Activated naive CD4-positive, alpha-beta T cell treated with anti-CD3 and anti-CD28 coated beads, Interleukin-2, amount 10 ng/mL, durations not matched to agents 7 days and 5 days (primary cell): Measurements from ENCODE around the gene FARP2.
"Not testable (repeated sequence)": the region's sequence is repeated elsewhere in the genome, so short reads cannot be mapped to it uniquely, and the experiment has no call there.

Experiments used
- CTCF ChIA-PET: fragments of 350-600 bp; sonication (Branson Sonifier 250); formaldehyde crosslinking; loops from one replicate; lab custom pipeline; 2021; ENCODE audit warnings: antibody characterized with exemption; lab: Charles Lee
- DNase-seq: peaks from one replicate; pipeline ENCODE4 v3.0.0-alpha.2; 2020
- H3K27ac Mint-ChIP-seq: one replicate; pipeline ENCODE4 v1.8.0; 2021; ENCODE audit warnings: mild to moderate bottlenecking, moderate library complexity, mixed read lengths
- H3K27me3 Mint-ChIP-seq: one replicate; pipeline ENCODE4 v1.8.0; 2021; ENCODE audit warnings: mild to moderate bottlenecking, mixed read lengths
- H3K36me3 Mint-ChIP-seq: one replicate; pipeline ENCODE4 v1.8.0; 2021; ENCODE audit warnings: mixed read lengths
- H3K4me1 Mint-ChIP-seq: one replicate; pipeline ENCODE4 v1.8.0; 2021; ENCODE audit warnings: mixed read lengths
- H3K4me3 Mint-ChIP-seq: one replicate; pipeline ENCODE4 v1.8.0; 2021; ENCODE audit warnings: mild to moderate bottlenecking, moderate library complexity, mixed read lengths
- H3K9me3 Mint-ChIP-seq: one replicate; pipeline ENCODE4 v1.8.0; 2021; ENCODE audit warnings: mixed read lengths

The FARP2 gene

DNA sequence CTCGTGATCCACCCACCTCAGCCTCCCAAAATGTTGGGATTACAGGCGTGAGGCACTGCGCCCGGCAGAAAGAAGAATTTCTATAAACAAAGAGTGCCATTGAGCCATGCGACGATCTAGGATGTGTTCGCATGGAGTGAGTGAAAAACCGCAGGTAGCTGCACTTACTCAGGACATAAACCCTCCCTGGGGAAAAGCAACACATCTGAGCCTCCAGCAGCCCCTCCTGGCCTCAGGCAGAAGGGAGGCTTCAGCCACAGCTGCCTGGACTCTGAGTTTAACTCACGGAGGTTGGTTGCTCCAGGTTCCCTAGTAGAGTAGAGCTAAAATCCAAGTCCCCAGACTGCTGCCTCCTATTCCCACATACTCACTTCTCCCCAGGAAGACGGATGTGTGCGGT, 163.6 kb downstream of the FARP2 start:
- DNase-seq = no peak
- Mint-ChIP-seq H3K4me3 (no peak overlapping the region), H3K36me3 (peaks cover 3% of the 10 kb centered on the region), H3K4me1 (peaks cover 30% of the 10 kb centered on the region), H3K9me3 (peaks cover 8% of the 10 kb centered on the region), H3K27me3 (peaks cover 15% of the 10 kb centered on the region), H3K27ac (no peak overlapping the region)
- CTCF ChIA-PET = no interaction called here

DNA sequence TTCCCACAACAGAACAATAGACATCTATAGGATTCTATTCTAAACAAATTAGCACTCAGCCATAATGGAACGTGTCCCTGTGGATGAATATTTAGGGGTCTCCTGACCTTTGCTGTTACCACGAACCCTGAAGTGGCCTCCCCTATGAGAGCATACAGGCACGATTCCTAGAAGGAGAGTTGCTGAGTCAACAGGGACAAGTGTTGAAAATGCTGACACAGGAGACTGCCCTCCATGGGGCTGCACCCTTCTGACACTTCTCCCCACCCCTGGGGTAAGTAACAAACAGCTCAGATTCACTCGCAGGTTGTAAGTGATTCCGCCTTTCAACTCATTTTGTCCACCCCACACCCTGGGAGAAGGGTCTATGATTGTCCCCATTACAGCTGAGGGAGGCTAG, 166.4 kb downstream of the FARP2 start:
- no peak overlapping the region for H3K27ac Mint-ChIP-seq
- H3K4me1 Mint-ChIP-seq = peaks cover 6% of the 10 kb centered on the region
- CTCF ChIA-PET = interaction anchor here (0.9 kb wide), 1 partner anchor 129 kb away, joined by 4 read pairs; no protein-coding TSS in a partner anchor
- peaks cover 1% of the 10 kb centered on the region for H3K36me3 Mint-ChIP-seq
- H3K27me3 Mint-ChIP-seq = peaks cover 13% of the 10 kb centered on the region
- no peak overlapping the region for H3K4me3 Mint-ChIP-seq
- no peak for DNase-seq
- peaks cover 5% of the 10 kb centered on the region for H3K9me3 Mint-ChIP-seq

DNA sequence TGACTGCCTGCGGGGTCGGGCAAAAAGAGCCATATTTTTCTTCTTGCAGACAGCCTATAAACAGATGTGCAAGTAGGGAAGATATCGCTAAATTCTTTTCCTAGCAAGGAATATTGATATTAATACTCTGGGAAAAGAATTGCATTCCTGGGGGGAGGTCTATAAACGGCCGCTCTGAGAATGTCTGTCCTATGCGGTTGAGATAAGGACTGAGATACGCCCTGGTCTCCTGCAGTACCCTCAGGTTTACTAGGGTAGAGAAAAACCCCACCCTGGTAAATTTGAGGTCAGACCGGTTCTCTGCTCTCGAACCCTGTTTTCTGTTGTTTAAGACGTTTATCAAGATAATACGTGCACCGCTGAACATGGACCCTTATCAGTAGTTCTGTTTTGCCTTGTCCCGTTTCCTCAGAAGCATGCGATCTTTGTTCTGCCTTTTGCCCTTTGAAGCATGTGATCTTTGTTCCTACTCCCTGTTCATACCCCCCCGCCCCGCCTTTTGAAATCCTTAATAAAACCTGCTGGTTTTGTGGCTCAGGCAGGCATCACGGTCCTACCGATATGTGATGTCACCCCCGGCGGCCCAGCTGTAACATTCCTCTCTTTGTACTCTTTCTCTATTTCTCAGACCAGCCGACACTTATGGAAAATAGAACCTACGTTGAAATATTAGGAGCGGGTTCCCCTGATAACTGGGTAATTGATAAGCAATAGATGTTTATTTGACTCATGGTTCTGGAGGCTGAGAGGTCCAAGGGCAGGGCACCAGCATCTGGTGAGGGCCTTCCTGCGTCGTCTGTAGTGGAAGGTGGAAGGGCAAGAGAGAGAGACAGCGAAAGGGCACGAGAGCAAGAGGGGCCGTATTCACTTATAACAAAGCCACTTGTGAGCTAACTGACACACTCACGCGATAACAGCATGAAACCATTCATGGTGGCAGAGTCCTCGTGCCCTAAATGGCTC, 170.0 kb downstream of the FARP2 start:
- H3K4me3 Mint-ChIP-seq, H3K4me1 Mint-ChIP-seq, H3K27me3 Mint-ChIP-seq, H3K27ac Mint-ChIP-seq, H3K9me3 Mint-ChIP-seq, DNase-seq, H3K36me3 Mint-ChIP-seq, CTCF ChIA-PET: not testable (repeated sequence)

DNA sequence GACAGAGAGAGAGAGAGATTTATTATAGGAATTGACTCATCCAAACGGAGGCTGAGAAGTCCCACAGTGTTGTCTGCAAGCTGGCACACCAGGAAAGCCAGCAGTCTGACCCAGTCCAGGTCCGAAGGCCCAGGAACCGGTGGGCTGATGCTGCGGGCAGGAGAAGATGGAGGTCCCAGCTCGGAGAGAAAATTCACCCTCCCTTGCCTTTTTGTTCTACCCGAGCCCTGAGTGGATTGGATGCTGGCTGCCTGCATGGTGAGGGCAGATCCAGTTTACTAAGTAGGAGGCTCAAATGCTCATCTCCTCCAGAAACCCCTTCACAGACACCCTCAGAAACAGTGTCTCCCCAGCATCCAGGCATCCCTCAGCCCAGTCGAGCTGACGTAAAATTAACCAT, 174.5 kb downstream of the FARP2 start:
- Mint-ChIP-seq H3K4me3 (no peak overlapping the region), H3K27me3 (peaks cover 28% of the 10 kb centered on the region), H3K27ac (no peak overlapping the region), H3K36me3 (no peaks in the 10 kb centered on the region), H3K4me1 (no peaks in the 10 kb centered on the region), H3K9me3 (peaks cover 4% of the 10 kb centered on the region)
- DNase-seq = no peak
- CTCF ChIA-PET = no interaction called here

DNA sequence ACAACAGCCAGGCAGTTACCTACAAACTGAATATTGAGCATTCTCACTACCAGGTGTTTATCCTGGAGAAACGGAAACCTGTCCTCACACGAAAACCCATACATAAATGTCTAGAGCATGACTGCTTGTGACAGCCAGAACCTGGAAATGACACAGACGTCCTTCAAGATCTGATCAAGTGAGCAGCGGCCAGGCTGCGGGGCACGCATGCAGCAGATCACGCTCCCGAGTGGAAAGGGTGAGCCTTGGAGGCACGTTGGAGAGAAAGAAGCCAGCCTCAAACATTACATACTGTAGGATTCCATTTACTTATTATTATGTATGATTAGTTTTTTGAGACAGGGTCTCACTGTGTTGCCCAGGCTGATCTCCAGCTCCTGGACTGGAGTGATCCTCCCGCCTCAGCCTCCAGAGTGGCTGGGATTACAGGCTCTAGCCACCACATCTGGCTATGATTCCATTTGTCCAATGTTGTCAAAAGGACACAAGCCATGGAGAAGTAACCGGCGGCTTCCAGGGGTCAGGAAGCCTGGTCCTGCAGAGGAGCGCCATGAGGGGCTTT, 175.2 kb downstream of the FARP2 start:
- Mint-ChIP-seq H3K27ac (no peak overlapping the region), H3K36me3 (no peaks in the 10 kb centered on the region), H3K4me1 (no peaks in the 10 kb centered on the region), H3K27me3 (peaks cover 35% of the 10 kb centered on the region), H3K4me3 (no peak overlapping the region), H3K9me3 (peaks cover under 1% of the 10 kb centered on the region)
- CTCF ChIA-PET = no interaction called here
- DNase-seq = no peak

DNA sequence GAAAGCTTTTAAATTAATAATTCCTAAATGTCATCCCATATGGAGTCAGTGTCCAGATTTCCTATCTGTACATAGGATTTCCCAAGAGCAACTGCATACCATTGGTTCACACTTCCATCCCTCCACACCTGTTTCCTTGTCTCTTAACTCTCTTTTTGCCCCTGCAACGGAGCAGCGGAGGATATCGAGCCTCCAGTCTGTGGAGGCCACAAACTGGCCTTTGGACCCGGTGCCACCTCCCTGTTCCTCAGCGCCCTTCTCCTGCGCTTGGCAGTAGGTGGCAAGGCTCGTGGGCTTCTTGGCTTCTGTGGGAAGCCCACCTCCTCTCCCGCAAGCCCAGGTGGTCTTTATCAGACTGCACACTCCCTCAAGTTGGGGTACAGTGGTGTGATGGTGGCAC, 176.1 kb downstream of the FARP2 start:
- H3K27me3 Mint-ChIP-seq = peaks cover 35% of the 10 kb centered on the region
- CTCF ChIA-PET = interaction anchor here (0.8 kb wide), 1 partner anchor 454 kb away, joined by 3 read pairs; no protein-coding TSS in a partner anchor
- no peak overlapping the region for H3K27ac Mint-ChIP-seq

DNA sequence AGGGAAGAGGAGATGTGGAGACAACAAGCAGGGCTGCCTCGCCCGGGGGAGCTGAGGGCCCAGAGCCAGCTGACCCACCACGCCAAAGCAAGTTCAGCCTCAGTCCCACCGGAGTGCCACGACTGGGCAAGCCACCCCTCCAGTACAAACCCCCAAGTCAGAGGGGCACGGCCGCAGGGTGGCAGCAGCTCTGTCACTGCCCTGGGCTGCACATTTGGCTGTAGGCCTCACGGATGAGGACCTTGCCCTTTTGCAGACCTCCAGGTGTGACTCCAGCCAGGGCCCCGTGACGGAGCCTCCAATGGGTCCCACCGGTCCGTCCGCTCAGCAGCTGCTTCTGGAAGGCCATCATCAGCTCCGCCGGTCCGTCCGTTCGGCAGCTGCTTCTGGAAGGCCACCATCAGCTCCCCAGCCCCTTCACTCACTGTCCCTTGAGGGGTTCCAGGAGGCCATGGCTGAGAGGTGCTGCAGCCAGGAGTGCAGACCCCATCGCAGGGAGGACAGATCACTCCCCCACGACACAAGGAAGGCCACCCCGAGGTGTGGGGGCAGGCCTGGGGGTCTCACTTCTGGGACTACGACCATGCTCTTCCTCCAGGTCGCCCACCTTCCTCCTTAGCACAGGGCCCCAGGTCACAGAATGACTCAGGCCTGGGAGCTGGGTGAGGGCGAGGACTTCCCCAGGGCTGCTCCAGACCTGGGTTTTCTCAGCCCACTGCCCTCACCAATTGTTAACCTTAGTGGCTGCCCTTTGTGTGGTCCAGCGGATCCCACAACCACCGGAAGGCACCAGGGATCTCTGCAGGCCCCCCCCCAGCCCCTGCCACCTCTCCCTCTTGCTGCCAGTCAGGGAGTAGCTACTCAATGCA, 176.9 kb downstream of the FARP2 start:
- Mint-ChIP-seq H3K4me3 (no peak overlapping the region), H3K27me3 (peaks cover 35% of the 10 kb centered on the region), H3K36me3 (no peaks in the 10 kb centered on the region), H3K27ac (no peak overlapping the region), H3K4me1 (no peaks in the 10 kb centered on the region), H3K9me3 (no peaks in the 10 kb centered on the region)
- no peak for DNase-seq
- CTCF ChIA-PET = interaction anchor here (0.8 kb wide), 1 partner anchor 455 kb away, joined by 3 read pairs; no protein-coding TSS in a partner anchor

More for the DNA sequence above, 176.1 kb downstream of the FARP2 start:
- H3K4me3 Mint-ChIP-seq = no peak overlapping the region
- no peaks in the 10 kb centered on the region for H3K4me1 Mint-ChIP-seq
- H3K36me3 Mint-ChIP-seq = no peaks in the 10 kb centered on the region
- H3K9me3 Mint-ChIP-seq = no peaks in the 10 kb centered on the region
- no peak for DNase-seq

DNA sequence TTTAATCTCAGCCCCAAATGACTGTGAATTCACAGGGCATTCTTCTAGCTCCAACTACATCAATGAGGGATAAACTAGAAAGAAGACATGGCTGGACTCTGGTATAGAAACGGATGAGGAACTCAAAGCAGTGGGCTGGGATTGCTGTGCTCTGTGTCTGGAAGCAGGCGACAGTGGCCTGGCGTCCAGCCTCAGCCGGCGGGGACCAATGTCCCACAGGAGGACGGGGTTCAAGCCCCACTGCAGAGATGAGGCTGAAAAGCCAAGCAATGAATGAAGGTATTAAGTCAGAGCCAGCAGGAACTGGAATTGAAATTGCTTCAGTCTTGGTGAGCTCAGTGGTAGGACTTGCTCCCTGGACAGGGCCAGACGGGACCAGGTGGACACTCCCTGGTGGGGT, 178.2 kb downstream of the FARP2 start:
- Mint-ChIP-seq H3K9me3 (no peaks in the 10 kb centered on the region), H3K36me3 (no peaks in the 10 kb centered on the region), H3K4me3 (no peak overlapping the region), H3K4me1 (no peaks in the 10 kb centered on the region), H3K27ac (no peak overlapping the region), H3K27me3 (peaks cover 45% of the 10 kb centered on the region)
- CTCF ChIA-PET = no interaction called here
- DNase-seq = no peak

DNA sequence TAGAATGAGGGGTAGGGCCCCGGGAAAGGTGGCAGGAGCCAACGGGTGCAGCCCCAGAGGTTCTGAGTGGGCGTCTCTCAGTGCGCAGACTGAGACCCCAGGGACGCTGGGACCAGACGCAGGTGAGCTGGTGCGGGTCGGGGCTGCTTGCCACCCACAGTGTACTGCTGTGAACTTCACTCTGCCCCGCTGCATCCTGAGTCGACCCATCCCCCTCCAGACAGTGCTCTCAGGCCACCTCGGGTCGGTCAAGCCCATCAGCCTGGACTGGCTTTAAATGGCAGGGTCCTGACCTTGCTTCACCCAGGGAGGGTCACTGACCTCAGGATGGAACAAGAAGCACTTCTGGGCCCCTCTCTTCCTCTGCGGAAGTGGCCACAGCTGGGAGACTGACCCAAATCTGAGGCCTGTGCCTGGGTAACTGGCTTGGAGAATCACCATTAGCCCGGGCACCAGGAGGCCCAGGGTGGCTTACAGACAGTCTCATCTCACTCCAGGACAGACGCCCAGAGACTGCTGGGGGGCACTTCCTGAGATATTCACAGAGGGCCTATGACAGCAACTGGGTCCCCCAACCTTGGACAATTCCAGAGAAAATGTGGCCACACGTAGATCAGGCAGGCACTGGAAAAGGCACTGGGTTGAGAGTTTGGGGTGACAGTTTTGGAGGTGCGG, 178.8 kb downstream of the FARP2 start:
- no peak overlapping the region for H3K4me3 Mint-ChIP-seq
- CTCF ChIA-PET = no interaction called here
- H3K9me3 Mint-ChIP-seq = no peaks in the 10 kb centered on the region
- H3K36me3 Mint-ChIP-seq = no peaks in the 10 kb centered on the region
- no peak for DNase-seq
- H3K27ac Mint-ChIP-seq = no peak overlapping the region
- H3K4me1 Mint-ChIP-seq = no peaks in the 10 kb centered on the region
- H3K27me3 Mint-ChIP-seq = peaks cover 51% of the 10 kb centered on the region

DNA sequence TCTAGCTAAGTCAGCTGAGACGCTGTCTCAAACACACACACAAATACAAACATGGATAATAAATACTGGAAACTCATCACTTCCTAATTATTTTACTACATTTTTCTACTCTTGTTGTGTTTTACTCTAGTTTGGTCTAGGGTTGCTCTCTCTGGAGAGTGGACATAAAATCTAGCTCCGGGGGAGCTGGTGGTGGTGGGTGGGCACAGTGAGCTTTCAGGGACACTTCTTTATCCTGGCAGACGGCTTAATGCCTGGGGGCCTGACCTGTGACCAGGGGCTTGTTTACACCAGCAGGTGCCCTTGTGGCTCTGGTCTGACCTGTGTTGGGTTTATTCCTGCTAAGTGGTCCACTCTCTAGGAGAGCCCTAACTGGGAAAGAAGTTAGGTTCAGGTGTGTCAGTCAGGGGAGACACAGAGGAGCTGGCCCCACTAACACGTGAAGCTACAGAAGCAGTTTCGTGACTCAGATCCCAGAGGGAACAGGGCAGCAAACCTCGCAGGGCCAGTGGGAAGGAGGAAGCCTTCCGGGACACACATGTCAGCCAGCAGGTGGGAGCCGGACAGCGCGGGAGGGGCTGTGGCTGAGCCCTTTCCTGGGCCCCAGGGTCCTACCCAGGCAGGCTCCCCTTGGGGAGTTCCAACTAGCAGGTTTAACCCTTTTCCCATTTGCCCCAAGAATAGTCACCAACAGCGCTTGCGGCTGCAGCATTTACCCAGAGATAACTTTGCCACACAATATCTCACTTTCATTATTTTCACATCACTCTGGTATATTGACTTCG, 180.0 kb downstream of the FARP2 start:
- Mint-ChIP-seq H3K36me3 (no peaks in the 10 kb centered on the region), H3K4me3 (no peak overlapping the region), H3K9me3 (no peaks in the 10 kb centered on the region), H3K27ac (no peak overlapping the region), H3K4me1 (peaks cover 3% of the 10 kb centered on the region), H3K27me3 (peaks cover 55% of the 10 kb centered on the region)
- no peak for DNase-seq
- CTCF ChIA-PET = no interaction called here

DNA sequence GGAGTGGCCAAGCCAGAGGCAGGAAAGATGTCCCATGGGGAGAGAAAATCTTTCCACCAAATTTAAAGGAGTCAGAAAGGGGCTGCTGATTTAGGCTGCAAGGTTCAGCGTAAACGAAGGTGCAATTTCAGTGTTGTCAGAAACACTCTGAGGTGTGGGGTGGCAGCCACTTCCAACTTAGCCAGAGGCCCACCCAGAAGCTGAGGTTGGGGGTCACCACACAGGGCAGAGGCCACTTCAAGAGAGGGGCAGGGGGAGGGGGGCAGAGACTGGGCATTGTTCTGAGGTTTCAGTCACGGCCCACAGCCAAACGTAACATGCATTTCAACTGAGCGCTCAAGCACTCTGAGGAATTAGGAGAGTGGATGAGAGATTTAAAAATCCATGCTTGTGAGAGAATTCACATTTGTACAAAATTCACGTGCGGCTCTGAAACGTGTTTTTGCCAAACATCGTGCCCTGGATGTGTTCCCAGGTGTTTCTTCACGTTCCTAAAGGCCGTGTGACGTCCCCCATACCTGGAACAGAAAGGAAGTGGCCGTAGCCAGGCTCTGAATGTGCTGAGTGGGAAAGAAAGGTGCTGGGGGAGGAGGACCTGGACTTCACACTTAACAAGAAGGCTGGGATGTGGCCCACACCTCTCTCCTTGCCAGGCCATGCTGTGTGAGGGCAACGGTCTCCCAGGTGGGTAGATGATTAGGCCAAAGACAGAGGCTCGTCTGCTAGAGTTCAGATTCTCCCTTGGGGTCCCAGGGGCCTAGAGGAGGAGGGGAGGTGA, 182.9 kb downstream of the FARP2 start:
- no peak for DNase-seq
- no peak overlapping the region for H3K4me3 Mint-ChIP-seq

DNA sequence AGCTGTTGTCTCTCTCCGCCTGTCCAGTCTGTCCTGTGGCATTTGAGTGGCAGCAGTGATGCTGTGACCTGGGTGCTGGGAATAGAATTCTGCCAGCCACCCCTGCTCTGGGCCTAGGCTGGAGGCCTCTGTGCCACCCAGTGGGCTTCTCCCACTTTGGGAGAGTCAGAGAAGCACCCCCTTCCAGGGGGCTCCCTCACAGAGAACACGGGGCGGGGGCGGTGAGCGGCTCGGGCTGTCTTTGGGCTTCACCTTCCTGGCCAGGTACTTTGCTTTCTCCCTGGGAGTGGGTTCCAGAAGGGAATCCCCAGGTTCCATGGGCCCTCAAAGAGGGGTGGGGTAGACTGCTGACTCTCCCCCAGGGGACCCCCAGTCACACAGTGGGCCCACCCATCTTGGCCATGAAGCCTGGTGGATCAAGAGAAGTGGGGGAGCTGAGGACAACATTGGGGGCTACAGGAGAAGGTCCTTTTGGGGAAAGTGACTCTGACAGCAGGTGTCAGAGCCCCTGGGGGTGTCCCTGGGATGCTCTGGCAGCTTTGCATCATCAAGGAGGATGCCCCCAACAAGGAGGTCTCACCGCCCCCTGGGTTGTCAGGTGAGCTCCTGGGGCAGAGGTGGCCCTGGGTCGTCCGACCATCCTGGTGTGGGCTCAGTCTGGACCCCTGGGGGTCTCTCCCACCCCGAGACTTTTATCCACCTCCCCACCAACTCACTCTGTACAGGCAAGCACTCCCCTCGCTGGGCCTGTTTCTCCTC, 183.7 kb downstream of the FARP2 start:
- no peak for DNase-seq
- peaks cover 3% of the 10 kb centered on the region for H3K4me1 Mint-ChIP-seq
- H3K4me3 Mint-ChIP-seq = no peak overlapping the region
- CTCF ChIA-PET = interaction anchor here (0.5 kb wide), 1 partner anchor 327 kb away, joined by 4 read pairs; no protein-coding TSS in a partner anchor
- no peaks in the 10 kb centered on the region for H3K36me3 Mint-ChIP-seq
- no peaks in the 10 kb centered on the region for H3K9me3 Mint-ChIP-seq
- peak overlapping the region; percentile 11 for H3K27ac Mint-ChIP-seq
- peaks cover 62% of the 10 kb centered on the region for H3K27me3 Mint-ChIP-seq

More for the DNA sequence above, 182.9 kb downstream of the FARP2 start:
- H3K27ac Mint-ChIP-seq = peak overlapping the region; percentile 11
- peaks cover 3% of the 10 kb centered on the region for H3K4me1 Mint-ChIP-seq
- H3K27me3 Mint-ChIP-seq = peaks cover 67% of the 10 kb centered on the region
- no peaks in the 10 kb centered on the region for H3K9me3 Mint-ChIP-seq
- no peaks in the 10 kb centered on the region for H3K36me3 Mint-ChIP-seq
- CTCF ChIA-PET = no interaction called here
